Common myeloid progenitor, CD34-positive (primary cell): Measurements from ENCODE around the gene C5orf15. TPM values are rescaled to one million over a fixed set of nuclear protein-coding genes. Genes with fewer than 3 reads are reported as not detected.

ENCODE experiments used
- CTCF ChIA-PET: fragments of 350-600 bp; sonication (Branson Sonifier 250); formaldehyde crosslinking; loops from one replicate; lab custom pipeline; 2021; ENCODE audit warnings: antibody characterized with exemption; lab: Charles Lee
- POLR2A ChIA-PET: fragments of 350-600 bp; sonication (Branson Sonifier 250); formaldehyde crosslinking; loops from one replicate; lab custom pipeline; 2021; ENCODE audit warnings: antibody characterized with exemption; lab: Charles Lee
- DNase-seq, 3 donors: peaks; one replicate each; pipeline versions ENCODE4 v3.0.0 to v3.0.0-alpha.2; 2013
- H3K27ac ChIP-seq, 2 experiments: 1 replicate in 1 of 2; 2 replicates in 1 of 2; pipeline ENCODE4 v1.7.0; 2013; ENCODE audit warnings: inconsistent platforms in 2 of 2, low read length in 2 of 2, mild to moderate bottlenecking in 2 of 2, low read depth in 1 of 2, moderate library complexity in 1 of 2; ENCODE audit not compliant: severe bottlenecking in 2 of 2, insufficient read depth in 1 of 2, poor library complexity in 1 of 2
- H3K27me3 ChIP-seq, 5 experiments: replicated peaks in 2 of 5; 1 replicate in 3 of 5; 2 replicates in 2 of 5; pipeline versions ENCODE4 v1.6.1 to v1.7.0; 2013; ENCODE audit warnings: low read length in 4 of 5, mild to moderate bottlenecking in 2 of 5, moderate library complexity in 2 of 5, inconsistent platforms in 1 of 5; ENCODE audit not compliant: insufficient read depth in 5 of 5, control insufficient read depth in 4 of 5
- H3K36me3 ChIP-seq, 4 experiments: 1 replicate in 2 of 4; 2 replicates in 2 of 4; pipeline versions ENCODE4 v1.6.1 to v1.7.0; 2013; ENCODE audit warnings: low read length in 3 of 4, control low read depth in 1 of 4, mild to moderate bottlenecking in 1 of 4; ENCODE audit not compliant: control insufficient read depth in 4 of 4, insufficient read depth in 4 of 4
- H3K4me1 ChIP-seq, 4 experiments: 1 replicate in 3 of 4; 2 replicates in 1 of 4; pipeline versions ENCODE4 v1.6.1 to v1.7.1; 2013; ENCODE audit warnings: low read length in 3 of 4, mild to moderate bottlenecking in 3 of 4, control low read depth in 1 of 4, inconsistent platforms in 1 of 4, moderate library complexity in 1 of 4; ENCODE audit not compliant: control insufficient read depth in 4 of 4, insufficient read depth in 4 of 4; ENCODE audit errors: control extremely low read depth in 1 of 4
- H3K4me3 ChIP-seq, 7 experiments: 1 replicate in 4 of 7; 2 replicates in 3 of 7; pipeline versions ENCODE4 v1.5.1 to v1.7.0; 2013; ENCODE audit warnings: mild to moderate bottlenecking in 7 of 7, low read length in 6 of 7, moderate library complexity in 6 of 7, inconsistent platforms in 2 of 7, low read depth in 2 of 7, control low read depth in 1 of 7; ENCODE audit not compliant: insufficient read depth in 4 of 7, control insufficient read depth in 1 of 7; ENCODE audit errors: extremely low read depth in 1 of 7
- H3K9me3 ChIP-seq, 5 experiments: 1 replicate in 4 of 5; 2 replicates in 1 of 5; pipeline versions ENCODE4 v1.6.1 to v1.7.1; 2013; ENCODE audit warnings: low read length in 4 of 5, mild to moderate bottlenecking in 2 of 5, inconsistent platforms in 1 of 5, low read depth in 1 of 5, moderate library complexity in 1 of 5; ENCODE audit not compliant: control insufficient read depth in 4 of 5, insufficient read depth in 2 of 5; ENCODE audit errors: control extremely low read depth in 1 of 5
- WGBS: methylation state at CpG from one replicate; pipeline ENCODE4 v1.1.5; 2013; ENCODE audit not compliant: insufficient coverage; 5-methylcytosine and 5-hydroxymethylcytosine counted together
- polyA plus RNA-seq: library from polyadenylated mRNA; unstranded; fragments of 120-200 nt; gene quantifications from one replicate; pipeline ENCODE4 v1.2.1, GENCODE V29; 2013

The C5orf15 gene
- 36.8 TPM for polyA plus RNA-seq

DNA sequence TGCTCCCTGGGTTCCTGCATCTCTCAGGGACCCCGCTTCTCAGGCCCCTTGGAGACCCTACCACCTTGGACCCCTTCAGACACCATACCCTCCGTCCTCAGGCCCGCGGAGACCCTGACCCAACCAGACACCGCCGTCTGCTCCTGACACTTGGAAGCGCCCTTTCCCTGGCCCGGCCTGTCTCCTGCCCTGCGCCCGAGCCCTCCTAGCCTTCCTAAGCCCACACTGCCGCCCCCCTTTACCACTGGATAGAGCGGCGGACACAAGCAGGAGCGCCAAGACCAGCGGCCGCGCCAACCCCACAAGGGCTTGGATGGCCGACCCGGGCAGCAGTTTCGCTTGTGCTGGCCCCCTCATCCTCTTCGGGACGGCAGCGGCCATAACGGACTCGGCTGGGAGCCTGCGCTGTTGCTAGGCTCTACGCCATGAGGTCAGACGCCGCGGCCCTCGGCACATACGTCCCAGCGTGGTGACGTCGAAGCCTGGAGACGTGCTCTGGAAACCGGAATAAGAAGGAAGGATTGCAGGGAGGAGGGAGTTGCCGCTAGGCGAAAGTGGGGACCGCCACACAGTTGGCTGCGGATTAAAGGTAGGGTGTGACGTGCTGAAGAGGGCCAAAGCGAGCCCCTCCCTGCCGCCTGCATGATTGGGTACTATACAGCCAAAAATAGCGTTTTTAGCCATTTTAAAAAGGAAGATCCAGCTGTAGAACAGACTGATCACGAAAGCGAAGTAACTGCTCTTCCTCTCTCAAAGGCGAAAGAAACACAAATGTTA lies at the start of gene C5orf15:
Gene C5orf15, minus strand, starts transcription at position 422 of the 777 bp plus-strand sequence. Its CDS starts 41 bp downstream, at position 381.
- Histone ChIP-seq H3K4me3 (peak within 1 kb of the TSS; percentile 81 to 99 (median 91)), H3K36me3 (peaks cover 10 to 19% (median 15%) of the 10 kb centered on the region in 4 experiments), H3K27me3 (no peaks in the 10 kb centered on the region), H3K9me3 (peaks cover 0 to 1% (median 0%) of the 10 kb centered on the region in 5 experiments), H3K4me1 (peaks cover 0 to 18% (median 17%) of the 10 kb centered on the region in 4 experiments), H3K27ac (peak within 1 kb of the TSS; percentile 85 to 94)
- POLR2A ChIA-PET, result no interaction called here
- 0% methylated on average over 33 of the region's 48 CpGs for WGBS
- CTCF ChIA-PET, result interaction anchor here (2.7 kb wide), 1 partner anchor 28 kb away, joined by 15 read pairs; no protein-coding TSS in a partner anchor
- peak; percentile 97 to 99 (median 98) for DNase-seq

DNA sequence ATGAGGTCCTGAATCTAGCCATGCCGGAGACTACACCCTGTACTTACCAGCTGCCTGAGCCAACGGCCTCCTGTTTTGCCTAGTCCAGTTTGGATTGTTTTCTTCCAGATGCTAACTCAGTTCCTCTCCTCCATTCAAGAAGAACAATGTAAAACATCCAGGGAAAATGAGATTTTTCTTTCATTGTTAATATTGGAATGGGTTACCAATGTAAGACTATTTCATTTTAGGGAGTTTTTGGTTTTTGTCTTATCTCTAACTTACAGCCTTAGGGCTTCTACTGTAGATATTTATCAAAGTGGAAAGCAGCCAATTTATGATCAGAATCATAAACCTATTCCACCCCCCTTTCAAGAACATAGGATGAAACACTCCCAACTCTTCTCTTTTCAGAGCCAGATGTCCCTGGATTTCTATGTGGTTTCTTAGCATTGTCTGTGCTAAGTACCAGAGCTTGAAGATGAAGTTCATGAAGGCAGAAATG lies 39.9 kb upstream of the C5orf15 start:
- ChIA-PET POLR2A (no interaction called here), CTCF (interaction anchor here (0.7 to 3.7 kb wide), 6 partner anchors 10 to 37 kb away, joined by 3 to 14 read pairs (median 6); no protein-coding TSS in a partner anchor)
- no peak overlapping the region for H3K4me3 ChIP-seq
- peaks cover 4 to 16% (median 14%) of the 10 kb centered on the region in 4 experiments for H3K4me1 ChIP-seq
- no peaks in the 10 kb centered on the region for H3K36me3 ChIP-seq
- H3K27me3 ChIP-seq, result peaks cover 0 to 2% (median 0%) of the 10 kb centered on the region in 5 experiments
- WGBS, result no CpG with 5 or more reads among the region's 2 CpGs
- DNase-seq, result no peak
- H3K27ac ChIP-seq, result no peak overlapping the region
- H3K9me3 ChIP-seq, result no peaks in the 10 kb centered on the region

DNA sequence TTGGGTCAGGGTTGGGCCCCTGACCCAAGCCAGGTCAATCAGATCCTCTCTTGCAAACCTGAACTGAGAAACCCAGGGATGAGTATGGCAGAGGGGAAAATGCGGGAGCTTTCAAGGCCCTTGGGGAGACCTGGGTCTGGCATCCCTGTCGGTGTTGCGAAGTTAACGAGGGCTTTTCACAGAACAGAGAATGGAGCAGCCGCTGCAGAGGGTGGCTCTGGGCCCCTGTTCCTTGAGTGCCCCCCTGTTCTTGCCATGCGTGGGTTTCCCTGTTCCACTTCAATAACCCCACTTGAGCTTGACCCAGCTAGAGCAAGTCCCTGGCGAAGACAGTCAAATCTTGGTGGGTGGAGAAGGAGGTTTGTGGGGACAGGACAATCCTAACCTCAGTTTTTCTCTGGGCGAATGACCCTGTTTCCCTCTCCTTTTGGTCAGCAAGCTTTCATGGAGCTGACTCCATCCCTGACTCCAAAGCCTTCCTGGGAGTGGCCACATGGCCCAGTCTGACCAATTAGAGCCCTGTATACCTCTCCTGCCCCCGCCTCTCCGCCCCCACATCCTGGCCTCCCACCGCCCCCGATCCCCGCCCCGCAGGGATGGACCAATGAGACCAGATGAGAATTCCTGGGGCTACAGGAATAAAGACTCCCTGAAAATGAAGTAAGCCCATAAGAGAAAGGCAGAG lies 39.3 kb upstream of the C5orf15 start:
- no peak for DNase-seq
- peaks cover 0 to 2% (median 0%) of the 10 kb centered on the region in 5 experiments for H3K27me3 ChIP-seq
- ChIA-PET CTCF (interaction anchor here (1.1 to 3.7 kb wide), 4 partner anchors 12 to 32 kb away, joined by 3 to 14 read pairs (median 8); no protein-coding TSS in a partner anchor), POLR2A (no interaction called here)
- H3K36me3 ChIP-seq, result peaks cover 0 to 4% (median 0%) of the 10 kb centered on the region in 4 experiments
- no peak overlapping the region for H3K27ac ChIP-seq
- H3K4me3 ChIP-seq, result no peak overlapping the region
- 98% methylated on average over 7 of the region's 14 CpGs for WGBS
- H3K4me1 ChIP-seq, result peaks cover 4 to 22% (median 20%) of the 10 kb centered on the region in 4 experiments
- no peaks in the 10 kb centered on the region for H3K9me3 ChIP-seq

DNA sequence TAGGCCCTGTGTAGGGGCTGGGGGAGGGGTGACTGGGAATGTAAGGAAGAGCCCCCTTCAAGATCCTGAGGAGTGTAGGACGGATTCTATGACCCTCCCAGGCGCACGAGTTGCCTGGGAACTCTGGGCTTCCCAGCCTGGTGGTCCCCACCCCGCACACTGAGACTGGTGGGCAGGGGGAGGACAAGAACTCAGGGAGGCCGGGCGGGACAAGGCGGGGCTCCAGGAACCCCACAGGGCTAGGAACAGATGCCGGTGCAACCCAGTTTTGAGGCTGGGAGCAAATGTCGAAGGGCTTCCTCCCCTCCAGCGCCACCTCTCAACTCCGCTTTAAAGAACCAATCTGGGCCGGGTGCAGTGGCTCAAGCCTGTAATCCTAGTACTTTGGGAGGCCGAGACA lies 37.7 kb upstream of the C5orf15 start:
- peaks cover 4 to 29% (median 26%) of the 10 kb centered on the region in 4 experiments for H3K4me1 ChIP-seq
- peaks cover 0 to 16% (median 6%) of the 10 kb centered on the region in 4 experiments for H3K36me3 ChIP-seq
- no peak for DNase-seq
- no peaks in the 10 kb centered on the region for H3K9me3 ChIP-seq
- CTCF ChIA-PET, result interaction anchor here (0.6 to 2.3 kb wide), 5 partner anchors 10 to 1486 kb away, joined by 3 to 8 read pairs (median 4); no protein-coding TSS in a partner anchor
- no peak overlapping the region for H3K27ac ChIP-seq
- no peaks in the 10 kb centered on the region for H3K27me3 ChIP-seq
- POLR2A ChIA-PET, result no interaction called here
- peak overlapping the region in 3 of 7 experiments; percentile 79 to 84 (median 84) for H3K4me3 ChIP-seq
- WGBS, result 95% methylated on average over 13 of the region's 13 CpGs

DNA sequence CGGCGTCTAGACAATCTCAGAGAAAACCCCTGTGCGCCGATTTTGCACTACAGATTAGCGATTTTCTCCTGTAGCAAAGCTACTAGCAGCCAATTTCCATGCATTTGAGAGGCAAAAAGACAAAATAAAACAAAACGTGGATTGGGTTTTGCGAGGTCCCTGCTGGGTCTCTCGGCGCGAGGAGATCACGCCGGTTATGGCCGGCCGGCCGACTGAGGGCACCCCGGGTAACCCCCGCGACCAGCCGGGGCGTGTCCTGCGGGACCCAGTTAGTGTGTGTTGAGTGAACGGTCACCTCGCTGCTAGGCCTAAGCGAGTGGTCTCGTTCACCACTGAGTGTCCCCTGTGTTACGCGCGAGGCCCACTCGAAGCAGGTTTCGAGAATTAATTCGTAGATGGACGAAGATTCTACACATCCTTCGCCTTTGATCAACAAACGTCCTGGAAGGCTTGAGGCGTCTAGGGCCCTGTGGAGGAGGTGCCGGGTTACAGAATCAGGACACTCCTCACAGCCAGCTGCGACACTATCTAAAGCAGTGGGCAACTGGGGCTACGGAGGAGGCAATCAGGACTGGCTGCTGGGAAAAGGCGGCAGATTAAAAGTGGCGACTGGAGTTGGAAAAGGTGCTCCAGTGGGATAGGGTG lies 37.1 kb upstream of the C5orf15 start:
- 34% methylated on average over 36 of the region's 40 CpGs for WGBS
- DNase-seq, result no peak
- POLR2A ChIA-PET, result interaction anchor here (0.9 to 2.3 kb wide), 3 partner anchors 28 to 68 kb away, joined by 4 to 12 read pairs (median 6); no protein-coding TSS in a partner anchor
- peak overlapping the region; percentile 66 to 91 for H3K27ac ChIP-seq
- no peaks in the 10 kb centered on the region for H3K27me3 ChIP-seq
- CTCF ChIA-PET, result interaction anchor here (0.7 to 3.0 kb wide), 5 partner anchors 11 to 33 kb away, joined by 3 to 19 read pairs (median 4); no protein-coding TSS in a partner anchor
- H3K9me3 ChIP-seq, result no peaks in the 10 kb centered on the region
- peaks cover 4 to 29% (median 26%) of the 10 kb centered on the region in 4 experiments for H3K4me1 ChIP-seq
- peaks cover 0 to 21% (median 8%) of the 10 kb centered on the region in 4 experiments for H3K36me3 ChIP-seq
- peak overlapping the region; percentile 66 to 84 (median 73) for H3K4me3 ChIP-seq
